Heart left ventricle (tissue), 16 donors: ENCODE measurements around the gene PROZ. TPM values are rescaled to one million over a fixed set of nuclear protein-coding genes. Genes with fewer than 3 reads are reported as not detected.
"Not testable (repeated sequence)": the region's sequence is repeated elsewhere in the genome, so short reads cannot be mapped to it uniquely, and the experiment has no call there.

ENCODE experiments used
- ATAC-seq, 4 donors: fragments of 200-7000 bp; cut with Tn5 transposase; one replicate each; pipeline ENCODE4 v1.9.1; 2020 to 2022; ENCODE audit warnings: moderate library complexity in 4 of 4, mild to moderate bottlenecking in 3 of 4, moderate number of reproducible peaks in 1 of 4
- DNase-seq, 5 donors: peaks; one replicate each; pipeline ENCODE4 v3.0.0-alpha.2; 2020
- H3K27ac ChIP-seq, 12 donors: fragments of 200-600 bp; sonication (generic) in 4 of 12; one replicate each; pipeline versions ENCODE4 v1.5.0 to v1.8.0; 2016 to 2022; ENCODE audit warnings: mild to moderate bottlenecking in 2 of 12
- H3K27me3 ChIP-seq, 9 donors: fragments of 200-600 bp; sonication (generic) in 2 of 9; one replicate each; pipeline versions ENCODE4 v1.5.1 to v1.8.0; 2016 to 2022; ENCODE audit warnings: mild to moderate bottlenecking in 3 of 9
- H3K36me3 ChIP-seq, 9 donors: fragments of 200-600 bp; sonication (generic) in 2 of 9; one replicate each; pipeline versions ENCODE4 v1.5.0 to v1.8.0; 2018 to 2022; ENCODE audit warnings: mild to moderate bottlenecking in 2 of 9
- H3K4me1 ChIP-seq, 12 donors: fragments of 200-600 bp; sonication (generic) in 4 of 12; one replicate each; pipeline versions ENCODE4 v1.5.0 to v1.8.0; 2016 to 2022; ENCODE audit warnings: mild to moderate bottlenecking in 3 of 12
- H3K4me3 ChIP-seq, 12 donors: fragments of 200-600 bp; sonication (generic) in 4 of 12; one replicate each; pipeline versions ENCODE4 v1.5.0 to v1.8.0; 2017 to 2022; ENCODE audit warnings: mild to moderate bottlenecking in 9 of 12, moderate library complexity in 4 of 12
- H3K9me3 ChIP-seq, 12 donors: fragments of 200-600 bp; sonication (generic) in 4 of 12; one replicate each; pipeline versions ENCODE4 v1.5.0 to v1.8.0; 2016 to 2022; ENCODE audit warnings: mild to moderate bottlenecking in 1 of 12
- POLR2A ChIP-seq, 2 donors: fragments of 450-650 bp; IDR thresholded peaks; one replicate each; pipeline ENCODE4 v1.6.1; 2017; ENCODE audit warnings: antibody characterized with exemption in 2 of 2, mild to moderate bottlenecking in 2 of 2, moderate library complexity in 2 of 2
- WGBS, 4 donors: extraction: QIAGEN DNeasy Blood & Tissue Kit in 2 of 4; methylation state at CpG; one replicate each; pipeline versions ENCODE4 v1.1.5 to v1.1.7; 2013 to 2018; 5-methylcytosine and 5-hydroxymethylcytosine counted together
- intact Hi-C, 10 donors: fragments of 100-400 bp; cut with DNase I; formaldehyde crosslinking; loops; one replicate each; pipeline versions ENCODE4 v1.11.1 to v1.14.2; 2022
- polyA plus RNA-seq, 2 donors: library from polyadenylated mRNA; stranded (reverse); fragments of 200-250 nt; gene quantifications; one replicate each; pipeline ENCODE4 v1.2.3, GENCODE V29; 2013
- total RNA-seq, 9 donors: library from RNA; depleted of rRNA in 2 of 9; stranded (reverse); fragments of >200 nt in 2 of 9; fragmentation: NEBNext Ultra II Directional in 3 of 9; extraction: Animal tissue kit (Norgen Biotek cat#: 25700) in 3 of 9; gene quantifications; one replicate each; pipeline versions ENCODE4 v1.1.0 to v1.2.4, GENCODE V29; 2016 to 2023
- TF ChIP-seq, protein P1 (sequence below), 12 donors: fragments of 200-600 bp; sonication (generic) in 4 of 12; IDR thresholded peaks; one replicate each; pipeline versions ENCODE4 v1.5.0 to v1.8.0; 2018 to 2022; ENCODE audit warnings: antibody characterized with exemption in 12 of 12, mild to moderate bottlenecking in 5 of 12
- donor health status: ischemic (EF 13 %, LVEDD 7.1; RV severe dilation, severe dysfunction).
- donor health status: healthy with polysubstance abuse.
- donor health status: DM: no; HTN: yes; CAD: no.
- donor health status: DM: no; HTN: no; CAD: no.
- donor health status: ischemic (EF 25% LVEDD 6.9; RV normal size, moderate dysfunction).
- donor health status: ischemic (EF 25% LVEDD 5.7; RV mildly dilated, moderate dysfunction).
- donor health status: healthy.
- donor health status: DM: yes; HTN: yes; CAD: no.
- donor health status: ischemic (EF 35%, LVEDD 5.7; RV mildly dilated, moderate dysfunction).
- donor health status: nonischemic (EF 11% LVEDD 7.7; RV severe dilation, severe dysfunction).
- donor health status: DM: yes; HTN: yes; CAD: no.
- donor health status: PGD.
- donor health status: ischemic (EF 29% LVEDD 5.4; RV normal size, mild dysfunction).
- donor health status: nonischemic (EF 23%, LVEDD 6.1; RV moderate dilation, normal function).

The PROZ gene
- total and polyA plus RNA-seq, 11 donors, result not detected

DNA sequence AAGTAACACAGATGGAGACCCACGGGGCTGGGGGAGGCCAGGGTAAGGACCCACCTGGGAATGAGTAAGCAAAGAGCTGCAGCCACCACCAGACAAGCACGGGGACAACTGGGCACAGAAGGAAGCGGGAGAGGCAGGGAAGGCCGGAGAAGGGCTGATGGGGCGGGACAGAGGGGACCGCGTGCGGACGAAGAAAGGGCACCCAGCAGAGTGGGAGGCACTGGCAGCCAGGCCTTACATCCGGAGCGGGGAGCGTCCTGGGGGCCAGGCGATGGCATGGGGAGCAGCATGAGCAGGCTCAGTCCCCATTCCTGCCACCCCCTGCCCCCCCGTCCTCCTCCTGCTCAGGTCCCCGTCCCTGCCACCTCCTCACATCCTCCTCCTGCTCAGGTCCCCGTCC, 3.0 kb downstream of the PROZ start:
- DNase-seq (no peak), ATAC-seq (no peak)
- Histone ChIP-seq H3K27me3 (peaks cover 0 to 24% (median 12%) of the 10 kb centered on the region in 9 donors), H3K4me1 (peaks cover 0 to 3% (median 0%) of the 10 kb centered on the region in 12 donors), H3K9me3 (no peaks in the 10 kb centered on the region), H3K4me3 (no peak overlapping the region), H3K36me3 (no peaks in the 10 kb centered on the region), H3K27ac (no peak overlapping the region)
- TF ChIP-seq, protein P1, sequence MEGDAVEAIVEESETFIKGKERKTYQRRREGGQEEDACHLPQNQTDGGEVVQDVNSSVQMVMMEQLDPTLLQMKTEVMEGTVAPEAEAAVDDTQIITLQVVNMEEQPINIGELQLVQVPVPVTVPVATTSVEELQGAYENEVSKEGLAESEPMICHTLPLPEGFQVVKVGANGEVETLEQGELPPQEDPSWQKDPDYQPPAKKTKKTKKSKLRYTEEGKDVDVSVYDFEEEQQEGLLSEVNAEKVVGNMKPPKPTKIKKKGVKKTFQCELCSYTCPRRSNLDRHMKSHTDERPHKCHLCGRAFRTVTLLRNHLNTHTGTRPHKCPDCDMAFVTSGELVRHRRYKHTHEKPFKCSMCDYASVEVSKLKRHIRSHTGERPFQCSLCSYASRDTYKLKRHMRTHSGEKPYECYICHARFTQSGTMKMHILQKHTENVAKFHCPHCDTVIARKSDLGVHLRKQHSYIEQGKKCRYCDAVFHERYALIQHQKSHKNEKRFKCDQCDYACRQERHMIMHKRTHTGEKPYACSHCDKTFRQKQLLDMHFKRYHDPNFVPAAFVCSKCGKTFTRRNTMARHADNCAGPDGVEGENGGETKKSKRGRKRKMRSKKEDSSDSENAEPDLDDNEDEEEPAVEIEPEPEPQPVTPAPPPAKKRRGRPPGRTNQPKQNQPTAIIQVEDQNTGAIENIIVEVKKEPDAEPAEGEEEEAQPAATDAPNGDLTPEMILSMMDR (IDR thresholded peaks at IDR 0.05), result no peak
- TF ChIP-seq POLR2A (IDR thresholded peaks at IDR 0.05), result no peak
- intact Hi-C loops, result no loop called here
- 54 to 64% (median 56%) methylated on average over 16 of the region's 16 CpGs for WGBS, 4 donors

DNA sequence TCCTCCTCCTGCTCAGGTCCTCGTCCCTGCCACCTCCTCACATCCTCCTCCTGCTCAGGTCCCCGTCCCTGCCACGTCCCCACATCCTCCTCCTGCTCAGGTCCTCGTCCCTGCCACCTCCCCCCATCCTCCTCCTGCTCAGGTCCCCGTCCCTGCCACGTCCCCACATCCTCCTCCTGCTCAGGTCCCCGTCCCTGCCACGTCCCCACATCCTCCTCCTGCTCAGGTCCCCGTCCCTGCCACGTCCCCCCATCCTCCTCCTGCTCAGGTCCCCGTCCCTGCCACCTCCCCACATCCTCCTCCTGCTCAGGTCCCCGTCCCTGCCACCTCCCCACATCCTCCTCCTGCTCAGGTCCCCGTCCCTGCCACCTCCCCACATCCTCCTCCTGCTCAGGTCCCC, 3.5 kb downstream of the PROZ start:
- intact Hi-C loops, H3K4me3 ChIP-seq, H3K4me1 ChIP-seq, H3K27ac ChIP-seq, H3K36me3 ChIP-seq, ATAC-seq, DNase-seq, H3K9me3 ChIP-seq: not testable (repeated sequence)
- 36 to 45% (median 40%) methylated on average over 4 to 12 of the region's 13 CpGs for WGBS, 4 donors
- peaks cover 0 to 24% (median 12%) of the 10 kb centered on the region in 9 donors for H3K27me3 ChIP-seq

DNA sequence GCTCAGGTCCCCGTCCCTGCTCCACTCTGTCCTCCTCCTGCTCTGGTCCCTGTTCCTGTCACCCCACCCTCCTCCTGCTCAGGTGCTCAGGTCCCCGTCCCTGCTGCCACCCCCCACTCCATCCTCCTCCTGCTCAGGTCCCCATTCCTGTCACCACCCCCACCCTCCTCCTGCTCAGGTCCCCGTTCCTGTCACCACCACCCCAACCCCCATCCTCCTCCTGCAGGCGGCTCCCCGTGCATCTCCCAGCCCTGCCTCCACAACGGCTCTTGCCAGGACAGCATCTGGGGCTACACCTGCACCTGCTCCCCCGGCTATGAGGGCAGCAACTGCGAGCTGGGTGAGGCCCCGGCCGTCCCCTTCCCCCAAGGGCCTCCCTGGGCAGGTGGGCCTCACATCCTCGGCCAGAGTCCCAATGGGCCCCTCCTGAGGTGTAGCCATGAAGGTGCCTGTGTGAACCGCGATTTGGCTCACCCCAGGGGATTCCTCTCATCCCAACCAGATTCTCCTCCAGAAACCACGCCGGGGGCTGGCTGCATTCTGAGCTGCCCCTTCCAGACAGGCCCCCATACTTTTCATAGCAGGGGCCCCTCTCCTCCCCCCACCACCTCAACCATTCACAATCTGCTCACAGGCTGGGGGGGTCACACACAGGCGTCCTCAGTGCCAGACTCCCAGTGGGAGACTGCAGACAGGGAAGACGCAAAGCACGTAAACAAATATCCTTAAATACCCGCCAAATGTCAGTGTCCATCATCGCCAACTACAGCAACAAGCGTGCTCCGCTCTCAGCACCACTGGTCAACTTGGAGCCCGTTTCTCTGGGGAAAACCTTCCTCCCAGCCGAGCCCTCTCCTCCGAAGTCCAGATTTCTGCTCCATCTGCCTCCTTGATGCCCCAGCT, 4.6 kb downstream of the PROZ start:
- DNase-seq (no peak), ATAC-seq (peak in 1 of 4 donors; percentile 13)
- peaks cover 0 to 4% (median 0%) of the 10 kb centered on the region in 9 donors for H3K36me3 ChIP-seq
- peaks cover 0 to 24% (median 12%) of the 10 kb centered on the region in 9 donors for H3K27me3 ChIP-seq
- H3K27ac ChIP-seq, result no peak overlapping the region
- peaks cover 0 to 3% (median 0%) of the 10 kb centered on the region in 12 donors for H3K4me1 ChIP-seq
- H3K9me3 ChIP-seq, result peaks cover 0 to 8% (median 0%) of the 10 kb centered on the region in 12 donors
- no peak for TF ChIP-seq POLR2A (IDR thresholded peaks at IDR 0.05)
- TF ChIP-seq, protein P1 (IDR thresholded peaks at IDR 0.05), result no peak
- H3K4me3 ChIP-seq, result no peak overlapping the region
- 30 to 42% (median 32%) methylated on average over 25 of the region's 25 CpGs for WGBS, 4 donors
- intact Hi-C loops, result no loop called here

DNA sequence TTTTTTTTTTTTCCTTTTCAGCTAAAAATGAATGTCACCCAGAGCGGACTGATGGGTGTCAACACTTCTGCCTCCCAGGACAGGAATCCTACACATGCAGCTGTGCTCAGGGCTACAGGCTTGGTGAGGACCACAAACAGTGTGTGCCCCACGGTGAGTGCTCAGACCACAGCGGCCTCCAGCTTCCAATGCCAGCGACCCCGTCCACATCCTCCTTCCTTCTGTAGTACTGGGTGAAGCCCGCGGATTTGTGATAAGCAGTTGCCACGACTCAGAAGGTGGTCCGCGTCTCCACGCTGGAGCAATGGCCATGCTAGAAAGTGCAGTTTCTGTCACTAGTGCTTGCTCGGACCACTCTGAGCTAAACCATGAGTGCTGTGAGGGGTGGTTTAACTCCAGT, 6.0 kb downstream of the PROZ start:
- no peak for DNase-seq
- intact Hi-C loops, result no loop called here
- peaks cover 0 to 10% (median 0%) of the 10 kb centered on the region in 12 donors for H3K9me3 ChIP-seq
- no peak for TF ChIP-seq POLR2A (IDR thresholded peaks at IDR 0.05)
- TF ChIP-seq, protein P1 (IDR thresholded peaks at IDR 0.05), result no peak
- H3K4me1 ChIP-seq, result peaks cover 0 to 6% (median 0%) of the 10 kb centered on the region in 12 donors
- H3K27ac ChIP-seq, result no peak overlapping the region
- no peak for ATAC-seq
- H3K36me3 ChIP-seq, result peaks cover 0 to 14% (median 0%) of the 10 kb centered on the region in 9 donors
- WGBS, 4 donors, result 70 to 77% (median 76%) methylated on average over 12 of the region's 12 CpGs
- H3K4me3 ChIP-seq, result no peak overlapping the region
- peaks cover 0 to 24% (median 12%) of the 10 kb centered on the region in 9 donors for H3K27me3 ChIP-seq
